Caco-2 (cell line): Measurements from ENCODE around the gene CDH1. TPM values are rescaled to one million over a fixed set of nuclear protein-coding genes. Genes with fewer than 3 reads are reported as not detected.
A peak's percentile ranks its signal among the peaks of the same experiment; 100 is the strongest.

ENCODE experiments used
- BruUV-seq: library from RNA; stranded (reverse); fragments of 400-500 nt; replicated peaks from 2 replicates; lab custom pipeline; 2021; lab: Mats Ljungman, UMichigan
- CTCF ChIA-PET: fragments of 300-600 bp; sonication (Branson Sonifier 250); formaldehyde crosslinking; loops from one replicate; lab custom pipeline; 2022; ENCODE audit warnings: antibody characterized with exemption; lab: Charles Lee
- POLR2A ChIA-PET: fragments of 300-600 bp; sonication (Branson Sonifier 250); formaldehyde crosslinking; loops from one replicate; lab custom pipeline; 2022; ENCODE audit warnings: antibody characterized with exemption; lab: Charles Lee
- DNase-seq, 2 experiments: peaks; one replicate each; pipeline versions ENCODE4 v3.0.0 to v3.0.0-alpha.2; 2020 to 2022
- H3K27me3 ChIP-seq: replicated peaks from 2 replicates; pipeline ENCODE4 v1.6.0; 2011; ENCODE audit warnings: low read length; ENCODE audit not compliant: control insufficient read depth, insufficient read depth
- H3K36me3 ChIP-seq: 2 replicates; pipeline ENCODE4 v1.5.1; 2011; ENCODE audit warnings: low read length; ENCODE audit not compliant: control insufficient read depth, insufficient read depth
- H3K4me1 ChIP-seq: fragments of 250-450 bp; sonication (Bioruptor Pico); 2 replicates; pipeline ENCODE4 v1.5.1; 2020; ENCODE audit warnings: mild to moderate bottlenecking
- H3K4me3 ChIP-seq: 2 replicates; pipeline ENCODE4 v1.5.1; 2011; ENCODE audit warnings: low read depth, mild to moderate bottlenecking, control low read depth, low read length
- H3K9me3 ChIP-seq: fragments of 250-450 bp; sonication (Bioruptor Pico); 2 replicates; pipeline ENCODE4 v1.5.1; 2020; ENCODE audit warnings: mild to moderate bottlenecking, moderate library complexity
- H3K27ac Mint-ChIP-seq: one replicate; pipeline ENCODE4 v1.8.0; 2022; ENCODE audit warnings: mixed read lengths; ENCODE audit not compliant: unreplicated experiment
- H3K27me3 Mint-ChIP-seq: one replicate; pipeline ENCODE4 v1.8.0; 2022; ENCODE audit warnings: mixed read lengths; ENCODE audit not compliant: insufficient read depth, unreplicated experiment
- H3K36me3 Mint-ChIP-seq: one replicate; pipeline ENCODE4 v1.8.0; 2022; ENCODE audit warnings: mild to moderate bottlenecking, mixed read lengths; ENCODE audit not compliant: insufficient read depth, unreplicated experiment
- H3K4me1 Mint-ChIP-seq: one replicate; pipeline ENCODE4 v1.8.0; 2022; ENCODE audit warnings: low read depth, mixed read lengths; ENCODE audit not compliant: unreplicated experiment
- H3K4me3 Mint-ChIP-seq: one replicate; pipeline ENCODE4 v1.8.0; 2022; ENCODE audit warnings: mild to moderate bottlenecking, moderate library complexity, mixed read lengths; ENCODE audit not compliant: unreplicated experiment
- H3K9me3 Mint-ChIP-seq: one replicate; pipeline ENCODE4 v1.8.0; 2022; ENCODE audit warnings: mixed read lengths; ENCODE audit not compliant: unreplicated experiment
- CTCF ChIP-seq, 2 experiments: fragments of 200-600 bp in 1 of 2; IDR thresholded peaks; 1 replicate in 1 of 2; 2 replicates in 1 of 2; pipeline versions ENCODE4 v1.5.1 to v1.8.0; 2011 to 2022; ENCODE audit warnings: antibody characterized with exemption in 1 of 2, control low read depth in 1 of 2, inconsistent platforms in 1 of 2, low read depth in 1 of 2, low read length in 1 of 2, mild to moderate bottlenecking in 1 of 2, moderate library complexity in 1 of 2; ENCODE audit not compliant: insufficient read depth in 1 of 2, severe bottlenecking in 1 of 2, unreplicated experiment in 1 of 2
- intact Hi-C: fragments of 100-400 bp; cut with micrococcal nuclease; formaldehyde crosslinking; loops from one replicate; pipeline ENCODE4 v1.10.0; 2022; ENCODE audit not compliant: unreplicated experiment
- total RNA-seq: library from RNA; stranded (reverse); gene quantifications from 2 replicates; pipeline ENCODE4 v1.2.3, GENCODE V29; 2022

The CDH1 gene
- total RNA-seq, 1 experiment from 2014 or later = 783 TPM

GRCh38 chr16:68778551-68779231, 41.6 kb downstream of the CDH1 start:
- BruUV-seq = no TSS peak
- Mint-ChIP-seq H3K9me3 (no peaks in the 10 kb centered on the region), H3K36me3 (peaks cover 80% of the 10 kb centered on the region), H3K27me3 (no peaks in the 10 kb centered on the region), H3K4me3 (no peak overlapping the region), H3K4me1 (peaks cover 37% of the 10 kb centered on the region), H3K27ac (peak overlapping the region; percentile 71)
- CTCF ChIA-PET = interaction anchor here (0.6 to 1.1 kb wide), 3 partner anchors 22 to 61 kb away, joined by 3 to 5 read pairs (median 4); no protein-coding TSS in a partner anchor
- peak in 1 of 2 experiments; percentile 53 for DNase-seq
- H3K4me1 ChIP-seq = peaks cover 36% of the 10 kb centered on the region
- TF ChIP-seq CTCF (IDR thresholded peaks at IDR 0.05; ENCODE audit: insufficient read depth in 1 of 2, low read depth in 1 of 2, low read length in 1 of 2, severe bottlenecking in 1 of 2, unreplicated experiment in 1 of 2) = no peak
- H3K36me3 ChIP-seq = peaks cover 9% of the 10 kb centered on the region
- POLR2A ChIA-PET = interaction anchor here (0.6 kb wide), 2 partner anchors 42 to 354 kb away, joined by 3 read pairs; partner anchors contain the start of gene CDH1
- no peak overlapping the region for H3K4me3 ChIP-seq
- intact Hi-C loops = loop anchor here (1.0 to 2.0 kb wide), 3 partner anchors 20 to 74 kb away; no protein-coding TSS in a partner anchor
- H3K9me3 ChIP-seq = no peaks in the 10 kb centered on the region
- no peaks in the 10 kb centered on the region for H3K27me3 ChIP-seq

GRCh38 chr16:68779891-68780290, 42.8 kb downstream of the CDH1 start:
- Mint-ChIP-seq H3K4me1 (peaks cover 35% of the 10 kb centered on the region), H3K36me3 (peaks cover 80% of the 10 kb centered on the region), H3K27me3 (no peaks in the 10 kb centered on the region), H3K27ac (peak overlapping the region; percentile 78), H3K9me3 (no peaks in the 10 kb centered on the region), H3K4me3 (no peak overlapping the region)
- peaks cover 9% of the 10 kb centered on the region for H3K36me3 ChIP-seq
- H3K4me1 ChIP-seq = peaks cover 36% of the 10 kb centered on the region
- ChIA-PET CTCF (no interaction called here), POLR2A (no interaction called here)
- DNase-seq = no peak
- TF ChIP-seq CTCF (IDR thresholded peaks at IDR 0.05; ENCODE audit: insufficient read depth in 1 of 2, low read depth in 1 of 2, low read length in 1 of 2, severe bottlenecking in 1 of 2, unreplicated experiment in 1 of 2) = no peak
- no TSS peak for BruUV-seq
- H3K27me3 ChIP-seq = no peaks in the 10 kb centered on the region
- intact Hi-C loops = loop anchor here (1.0 to 2.0 kb wide), 3 partner anchors 19 to 76 kb away; no protein-coding TSS in a partner anchor
- H3K4me3 ChIP-seq = no peak overlapping the region
- no peaks in the 10 kb centered on the region for H3K9me3 ChIP-seq

- peaks cover 83% of the 10 kb centered on the region for H3K36me3 Mint-ChIP-seq
- intact Hi-C loops = no loop called here
- peaks cover 36% of the 10 kb centered on the region for H3K4me1 ChIP-seq
- BruUV-seq = no TSS peak
- H3K4me3 Mint-ChIP-seq = no peak overlapping the region
- H3K9me3 ChIP-seq = no peaks in the 10 kb centered on the region
- no peak for TF ChIP-seq CTCF (IDR thresholded peaks at IDR 0.05; ENCODE audit: insufficient read depth in 1 of 2, low read depth in 1 of 2, low read length in 1 of 2, severe bottlenecking in 1 of 2, unreplicated experiment in 1 of 2)
- ChIA-PET CTCF (no interaction called here), POLR2A (no interaction called here)
- H3K27ac Mint-ChIP-seq = no peak overlapping the region
- H3K27me3 Mint-ChIP-seq = no peaks in the 10 kb centered on the region
- H3K9me3 Mint-ChIP-seq = no peaks in the 10 kb centered on the region
- peaks cover 24% of the 10 kb centered on the region for H3K4me1 Mint-ChIP-seq
- H3K36me3 ChIP-seq = peaks cover 9% of the 10 kb centered on the region
- H3K4me3 ChIP-seq = no peak overlapping the region
- DNase-seq = no peak
- H3K27me3 ChIP-seq = no peaks in the 10 kb centered on the region
Measured at GRCh38 chr16:68781784-68782183, 44.7 kb downstream of the CDH1 start.
